Amygdala (tissue), 56 donors: ENCODE data around the gene PLEKHA6.

Source experiments
- DNase-seq, 56 donors: peaks; one replicate each; lab custom pipeline; 2025; lab: John Stamatoyannopoulos, UW

PLEKHA6 gene

DNA sequence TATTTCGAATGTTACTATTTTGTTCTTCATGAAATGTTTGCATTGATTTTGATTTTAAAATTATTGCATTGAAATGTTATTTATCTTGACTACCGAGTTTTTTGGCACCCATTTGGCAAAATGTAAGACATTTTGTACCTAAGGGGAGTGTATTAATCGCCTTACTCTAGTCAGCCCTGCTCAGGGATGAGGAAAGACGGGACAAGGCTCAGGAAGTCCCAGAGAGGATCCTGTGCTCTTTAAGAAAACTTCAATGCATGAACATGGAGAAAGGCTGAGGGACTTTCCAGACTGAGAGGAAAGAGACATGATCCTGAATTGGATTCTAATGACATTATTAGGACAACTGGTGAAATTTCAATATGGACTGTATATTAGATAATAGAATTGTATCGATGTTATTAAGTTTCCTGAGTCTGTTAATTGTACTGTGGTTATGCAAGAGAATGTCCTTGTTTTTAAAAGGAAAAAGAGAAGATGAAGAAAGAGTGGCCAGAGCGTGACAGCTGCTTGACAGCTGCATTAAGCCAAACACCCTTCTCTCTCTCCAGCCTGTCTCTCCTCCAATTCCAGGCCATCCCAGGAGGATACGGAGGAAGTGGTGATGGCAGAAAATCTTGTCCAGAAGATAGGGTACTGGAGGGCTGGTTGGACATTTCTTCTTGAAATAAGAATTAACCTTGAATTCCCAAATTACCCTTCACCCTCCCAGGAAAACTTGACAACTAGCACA lies 66.0 kb downstream of the PLEKHA6 start:
- DNase-seq = no peak

DNA sequence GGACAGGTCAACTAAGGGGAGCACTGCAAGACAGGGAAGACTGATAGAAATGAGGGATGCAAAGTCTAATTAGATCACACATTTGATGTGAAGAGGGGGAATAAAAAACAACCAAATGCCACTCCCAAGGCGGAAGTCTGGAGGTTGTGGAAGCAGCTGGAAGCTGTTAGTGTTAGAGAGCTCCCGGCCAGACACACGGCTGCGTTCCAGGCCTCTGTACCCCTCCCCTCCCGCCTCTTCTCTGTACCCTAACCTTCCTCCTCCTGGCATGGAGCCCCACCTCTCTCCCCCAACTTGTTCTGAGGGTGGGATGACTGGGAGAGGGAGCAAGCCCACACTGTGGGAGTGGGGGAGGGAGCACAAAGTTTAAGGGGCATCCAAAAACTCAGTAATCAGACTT lies 67.0 kb downstream of the PLEKHA6 start:
- no peak for DNase-seq

DNA sequence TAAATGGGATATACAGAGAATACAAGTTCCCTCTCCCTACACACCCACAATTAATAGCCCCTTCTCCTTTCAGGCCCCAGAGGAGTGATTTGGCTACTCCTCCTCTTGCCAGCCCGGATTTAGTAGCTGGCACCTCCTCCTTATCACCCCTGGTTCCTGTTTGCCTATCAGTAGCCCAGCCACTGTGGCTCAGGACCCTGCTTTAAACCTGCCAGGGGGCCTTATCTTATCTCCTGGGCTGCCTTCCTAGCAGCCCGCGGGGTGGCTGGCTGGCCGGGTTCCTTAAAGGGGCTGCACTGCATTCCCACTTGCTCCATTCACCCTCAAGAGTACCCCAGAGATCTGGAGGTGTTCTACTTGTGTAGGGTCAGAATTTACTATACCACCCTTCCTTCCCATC lies 70.4 kb downstream of the PLEKHA6 start:
- DNase-seq = no peak

DNA sequence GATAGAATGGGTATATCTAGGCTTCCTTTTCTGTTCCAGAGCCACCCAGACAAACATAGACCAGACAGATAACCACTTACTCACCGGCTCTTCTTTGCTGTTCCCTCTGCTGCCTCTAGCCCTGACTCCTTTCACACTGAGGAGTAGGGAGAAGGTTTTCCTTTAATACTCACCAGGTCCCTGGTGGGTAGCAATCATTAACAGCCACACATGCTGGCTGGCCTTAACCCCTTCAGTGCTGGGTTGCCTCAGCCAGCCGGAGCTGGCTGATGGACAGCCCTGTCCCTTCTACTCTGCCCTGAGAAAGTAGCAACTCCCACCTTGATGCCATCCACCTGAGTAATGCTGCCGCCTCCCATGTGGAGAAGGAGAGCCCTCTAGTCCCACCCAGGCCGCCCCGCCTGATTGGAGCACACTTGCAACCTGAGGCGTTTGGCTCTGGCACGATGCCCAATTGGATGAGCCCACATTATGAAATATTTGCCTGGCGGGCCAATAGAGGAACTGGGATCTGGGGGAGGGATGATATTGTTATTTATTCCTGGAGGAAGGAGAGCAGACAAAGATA lies 71.6 kb downstream of the PLEKHA6 start:
- no peak for DNase-seq

DNA sequence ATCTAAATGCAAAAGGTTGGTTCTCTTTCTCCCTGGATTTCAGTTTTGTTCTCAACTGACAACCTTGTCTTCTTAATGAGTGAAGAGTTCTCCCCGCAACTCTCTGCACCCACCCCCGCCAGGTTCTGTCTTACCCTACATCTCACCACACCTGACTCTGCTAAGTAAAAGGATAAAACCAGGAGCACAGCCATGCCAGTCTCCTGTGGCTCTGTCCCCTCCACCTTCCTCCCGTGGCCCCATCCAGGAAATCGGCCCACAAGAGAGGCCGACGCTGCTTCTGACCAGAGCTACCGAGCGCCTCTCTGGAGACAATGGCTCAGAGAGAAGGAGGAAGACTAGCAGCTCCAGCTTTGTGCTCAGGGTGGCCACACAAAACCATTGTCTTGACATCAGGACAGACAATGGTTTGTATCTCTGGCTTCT lies 72.2 kb downstream of the PLEKHA6 start:
- peak in 8 of 56 donors; percentile 20 to 43 (median 33) for DNase-seq

DNA sequence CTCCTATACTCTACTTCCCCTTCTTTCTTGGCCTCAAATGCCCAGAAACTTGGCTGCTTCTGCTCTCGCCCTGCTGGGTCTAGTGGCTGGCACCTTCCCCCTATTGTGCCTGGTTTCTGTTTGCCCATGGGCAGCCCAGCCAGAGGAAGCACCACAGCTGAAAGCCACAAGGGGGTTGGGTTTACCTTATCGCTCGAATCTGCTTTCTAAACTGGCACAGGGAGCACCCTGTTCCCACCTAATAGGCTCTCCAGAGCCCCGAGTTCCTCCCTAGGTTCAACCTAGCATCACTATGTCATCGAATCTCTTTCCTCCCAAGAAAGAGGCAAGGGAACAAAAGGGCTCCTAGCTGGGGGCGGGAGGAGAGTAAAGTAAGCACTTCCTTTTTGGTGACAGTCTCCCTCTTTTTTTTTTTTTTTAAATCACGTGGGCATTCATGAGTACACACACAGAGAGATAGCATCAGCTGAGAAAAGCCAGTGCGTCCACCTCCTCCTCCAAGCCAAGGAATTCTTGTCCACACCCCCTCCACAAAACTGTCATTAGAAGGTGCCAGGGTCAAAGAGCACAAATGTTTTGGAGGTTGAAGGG lies 72.8 kb downstream of the PLEKHA6 start:
- peak in 26 of 56 donors; percentile 22 to 70 (median 46) for DNase-seq

DNA sequence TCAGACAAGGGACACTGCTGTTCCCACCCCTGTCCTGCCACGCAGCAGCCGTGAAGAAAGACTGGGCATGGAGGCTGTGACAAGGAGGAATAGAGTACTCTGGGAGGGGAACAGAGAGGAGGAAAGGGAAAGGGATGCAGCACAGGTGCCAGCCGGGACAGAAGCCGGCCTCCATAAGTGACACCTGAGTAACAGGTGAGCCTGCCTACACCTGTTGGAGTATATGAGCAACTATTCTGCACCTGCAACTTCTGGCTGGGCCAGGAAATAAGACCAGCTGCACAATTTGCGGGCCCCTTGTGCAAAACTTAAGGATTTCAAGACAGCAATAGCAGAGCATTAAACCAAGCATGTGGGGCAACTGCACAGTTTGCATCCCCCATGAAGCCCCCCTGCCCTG lies 73.4 kb downstream of the PLEKHA6 start:
- DNase-seq = no peak

DNA sequence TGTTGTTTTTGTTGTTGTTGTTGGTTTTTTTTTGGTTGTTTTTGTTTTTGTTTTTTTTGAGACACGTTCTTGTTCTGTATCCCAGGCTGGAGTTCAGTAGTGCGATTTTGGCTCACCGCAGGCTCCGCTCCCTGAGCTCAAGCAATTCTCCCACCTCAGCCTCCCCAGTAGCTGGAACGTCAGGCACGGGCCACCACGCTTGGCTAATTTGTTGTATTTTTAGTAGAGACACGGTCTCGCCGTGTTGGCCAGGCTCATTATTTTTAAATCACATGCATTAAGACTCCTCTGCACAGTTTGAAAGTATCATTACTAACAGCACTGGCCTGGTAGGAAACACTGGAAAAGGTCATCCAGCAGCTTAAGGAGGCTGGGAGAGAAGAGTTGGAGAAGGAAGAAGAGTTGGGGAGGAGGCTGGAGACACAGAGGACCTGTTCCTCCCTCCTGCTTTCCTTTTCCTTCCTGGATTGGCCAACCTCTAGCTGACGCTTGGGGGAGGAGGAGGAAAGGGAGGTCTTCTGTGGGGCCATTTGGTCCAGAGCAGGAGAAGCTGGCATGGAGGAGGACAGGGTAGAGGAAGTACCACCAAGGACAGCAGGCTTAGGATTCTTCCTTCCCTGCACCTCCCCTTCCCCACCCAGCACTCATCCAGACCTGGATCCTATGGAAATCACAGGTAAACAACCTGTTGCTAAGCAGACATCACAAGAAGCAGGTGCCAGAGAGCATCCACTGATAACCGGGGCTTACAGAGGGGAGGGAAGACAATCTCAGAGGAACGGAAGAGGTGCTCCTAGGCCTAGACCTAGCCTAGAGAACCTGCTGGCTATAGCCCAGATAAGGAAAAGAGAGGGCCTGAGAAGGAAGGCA lies 74.1 kb downstream of the PLEKHA6 start:
- no peak for DNase-seq

DNA sequence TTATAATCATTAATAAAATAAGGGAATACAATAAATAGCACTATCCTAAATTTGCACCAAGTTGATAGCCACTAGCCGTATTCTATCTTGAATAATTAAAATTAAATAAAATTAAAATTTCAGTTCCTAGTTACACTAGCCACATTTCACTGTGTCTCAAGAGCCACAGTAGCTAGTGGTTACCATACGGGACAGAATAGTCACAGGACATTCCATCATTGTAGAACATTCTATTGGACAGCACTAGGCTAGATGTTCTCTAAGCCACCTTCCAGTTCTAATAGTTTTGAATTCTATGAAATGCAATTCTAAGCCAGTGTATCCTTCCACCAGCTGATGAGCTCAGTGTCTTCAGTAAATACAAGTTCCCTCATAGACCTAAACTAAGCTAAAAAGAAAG lies 74.8 kb downstream of the PLEKHA6 start:
- DNase-seq = no peak

DNA sequence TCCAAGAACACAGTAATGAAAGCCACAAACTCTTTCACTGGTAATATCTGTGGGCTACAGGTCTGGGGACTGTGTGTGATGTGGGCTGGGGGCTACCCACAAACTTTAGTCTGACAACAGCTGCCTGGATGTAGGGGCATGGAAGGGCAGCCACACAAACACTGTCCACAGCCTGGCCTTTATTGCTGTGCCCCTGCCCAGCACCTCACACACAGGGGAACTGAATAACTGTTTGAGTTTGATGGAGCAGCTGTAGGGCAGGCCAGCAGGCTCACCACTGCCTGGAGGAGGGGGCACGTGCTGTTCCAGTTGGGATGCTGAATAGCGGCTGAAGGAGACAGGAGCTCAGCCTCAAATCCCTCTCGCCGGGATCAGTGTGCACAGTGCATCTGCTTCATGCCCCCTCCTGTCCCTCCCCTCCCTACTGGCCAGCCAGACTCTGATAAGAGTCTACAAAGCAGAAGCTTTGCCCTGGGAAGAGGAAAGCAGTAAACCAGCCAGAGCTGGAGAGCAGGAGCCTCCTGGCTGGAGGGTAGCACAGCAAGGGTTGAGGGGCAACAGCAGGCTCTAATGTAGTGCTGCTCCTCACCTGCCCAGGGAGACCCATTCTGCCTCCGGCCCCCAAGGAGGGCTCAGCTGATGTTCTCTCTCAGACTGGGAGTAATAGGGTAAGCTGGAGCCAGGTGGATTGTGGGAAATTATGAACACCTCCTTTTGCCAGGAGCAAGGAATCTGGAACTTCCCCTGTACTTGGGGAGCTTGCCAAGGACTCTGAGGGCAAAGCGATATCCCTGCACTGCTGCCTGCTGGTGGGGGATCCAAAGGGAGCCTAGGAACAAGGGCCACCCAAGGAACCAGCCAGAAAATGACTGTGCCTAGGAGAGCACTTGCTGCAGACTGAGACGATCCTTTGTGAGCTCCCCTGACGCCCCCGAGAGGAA lies 75.7 kb downstream of the PLEKHA6 start:
- DNase-seq = no peak

DNA sequence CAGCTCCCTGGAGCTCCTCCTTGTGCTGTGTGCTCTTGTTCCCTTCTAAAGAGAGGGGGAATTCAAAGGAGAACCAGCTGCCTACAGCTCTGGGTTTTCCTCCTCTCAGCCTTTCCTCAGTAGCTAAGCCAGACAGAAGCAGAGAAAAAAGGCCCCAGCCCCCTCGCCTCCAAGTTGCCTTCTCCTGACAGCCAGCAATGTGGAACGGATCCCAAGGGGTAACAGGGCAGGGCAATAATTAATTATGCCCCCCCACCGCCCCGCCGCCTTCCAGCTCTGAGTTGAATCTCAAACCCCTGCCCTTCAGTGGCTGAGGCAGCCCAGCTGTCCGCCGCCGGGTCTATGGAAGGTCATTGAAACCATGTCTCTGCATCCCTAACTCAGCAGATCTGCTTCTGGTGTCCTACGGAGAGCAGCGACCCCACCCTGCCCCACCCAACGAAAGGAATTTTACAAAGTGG lies 76.9 kb downstream of the PLEKHA6 start:
- DNase-seq = peak in 17 of 56 donors; percentile 20 to 68 (median 46)

DNA sequence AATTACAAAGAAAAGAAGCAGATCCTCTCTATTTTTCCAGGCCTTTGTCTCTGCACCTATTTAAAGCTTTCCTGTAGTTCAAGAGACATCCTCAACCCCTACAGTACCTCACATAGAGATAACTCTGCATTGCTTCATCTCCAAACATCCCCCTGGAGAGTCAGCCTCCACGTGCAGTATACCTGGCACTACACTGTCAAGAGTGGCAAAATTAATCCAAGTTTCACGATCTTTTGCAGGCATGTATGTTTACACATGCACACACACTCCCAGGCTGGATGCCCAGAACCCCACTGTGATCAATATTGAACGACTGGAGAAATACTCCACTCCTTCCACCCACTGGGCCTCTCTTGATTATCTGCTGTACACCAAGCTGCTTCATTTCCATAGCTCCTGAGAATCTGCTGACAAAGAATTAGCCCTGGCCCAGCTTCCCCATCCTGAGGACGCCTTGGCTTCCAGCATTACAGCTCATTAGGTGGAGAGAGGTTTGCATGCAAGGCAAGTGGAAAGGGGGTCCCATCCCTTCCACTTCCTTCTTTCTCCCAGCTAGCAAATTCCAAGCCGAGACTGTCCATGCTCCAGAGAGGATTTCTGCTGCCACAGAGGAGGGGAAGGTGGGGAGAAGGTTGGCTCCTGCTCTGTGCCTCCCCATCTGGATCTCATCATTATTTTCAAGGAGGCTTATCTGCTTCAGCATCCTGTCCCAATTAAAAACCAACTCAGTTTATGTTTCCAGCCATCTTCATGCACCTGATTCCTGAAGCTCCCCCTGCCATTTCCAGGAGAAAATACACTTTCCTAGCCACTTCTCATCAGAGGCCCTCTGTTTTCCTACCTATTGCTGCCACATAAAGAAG lies 79.4 kb downstream of the PLEKHA6 start:
- DNase-seq = no peak

DNA sequence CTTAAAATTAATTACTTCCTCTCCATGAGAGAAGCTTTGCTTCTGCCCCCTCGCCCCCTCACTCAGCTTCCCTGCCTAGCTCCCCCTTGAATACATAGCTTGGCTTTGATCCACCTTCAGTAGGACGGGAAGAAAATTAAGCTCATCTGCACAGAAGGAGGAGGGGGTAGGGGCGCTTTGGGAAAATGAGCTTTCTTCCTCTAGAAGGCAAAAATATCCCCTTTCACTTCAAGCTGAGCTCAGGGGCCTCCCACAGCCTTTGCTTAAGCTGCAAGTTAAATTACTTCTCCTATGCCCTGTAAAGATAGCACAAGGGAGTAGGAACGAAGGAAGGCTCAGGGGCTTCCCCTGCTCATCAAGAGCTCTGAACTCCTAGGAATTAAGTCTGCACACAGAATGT lies 80.8 kb downstream of the PLEKHA6 start:
- DNase-seq = peak in 1 of 56 donors; percentile 34

DNA sequence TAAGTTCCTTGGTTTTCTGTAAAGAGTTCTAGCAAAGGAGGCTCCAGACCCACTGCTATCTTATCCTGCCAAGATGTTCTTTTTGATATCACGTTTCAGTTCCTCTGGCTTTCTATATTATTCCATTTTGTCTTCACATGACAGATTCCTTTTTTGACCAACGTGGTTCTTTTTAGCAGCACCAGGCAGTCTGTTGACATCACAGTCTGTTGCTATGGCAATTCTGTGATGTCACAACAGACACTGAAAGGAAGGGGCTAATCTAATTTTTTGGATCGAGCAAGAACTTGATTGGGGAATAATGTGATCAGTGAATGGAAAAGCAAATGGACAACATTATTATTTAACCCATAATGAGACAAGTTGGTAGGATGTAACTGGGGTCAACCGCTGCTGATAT lies 81.5 kb downstream of the PLEKHA6 start:
- DNase-seq = no peak

DNA sequence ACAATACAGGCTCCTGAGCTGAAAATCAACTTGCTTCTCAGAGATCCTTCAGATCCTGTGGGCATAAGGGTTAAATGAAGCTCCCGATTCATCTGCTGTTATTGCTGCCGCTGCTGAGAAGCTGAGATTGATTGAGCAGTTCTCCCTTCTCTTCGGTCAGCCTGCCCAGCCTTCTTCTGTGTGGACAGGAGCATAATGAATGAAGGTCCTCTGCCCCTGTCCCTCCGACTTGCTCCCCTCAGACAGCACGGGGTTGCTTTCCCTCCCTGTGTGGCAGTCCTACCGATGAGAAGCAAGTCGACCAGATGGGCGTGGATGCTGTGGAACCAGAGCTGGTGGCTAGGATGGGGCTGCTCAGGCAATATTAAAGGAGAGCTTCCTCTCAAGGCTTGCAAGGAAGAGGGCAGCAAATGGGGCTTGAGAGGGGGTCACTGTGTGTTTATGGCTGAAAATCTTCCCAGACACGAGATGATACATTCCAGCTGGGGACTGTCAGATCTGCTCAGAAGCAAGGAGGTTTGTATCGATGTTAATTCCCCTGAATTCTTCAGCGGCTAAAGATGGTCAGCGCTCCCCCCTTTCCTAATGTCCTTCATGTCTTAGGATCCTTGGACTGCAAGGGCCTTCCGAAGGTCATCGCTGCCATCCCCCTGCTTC lies 82.0 kb downstream of the PLEKHA6 start:
- DNase-seq = no peak

DNA sequence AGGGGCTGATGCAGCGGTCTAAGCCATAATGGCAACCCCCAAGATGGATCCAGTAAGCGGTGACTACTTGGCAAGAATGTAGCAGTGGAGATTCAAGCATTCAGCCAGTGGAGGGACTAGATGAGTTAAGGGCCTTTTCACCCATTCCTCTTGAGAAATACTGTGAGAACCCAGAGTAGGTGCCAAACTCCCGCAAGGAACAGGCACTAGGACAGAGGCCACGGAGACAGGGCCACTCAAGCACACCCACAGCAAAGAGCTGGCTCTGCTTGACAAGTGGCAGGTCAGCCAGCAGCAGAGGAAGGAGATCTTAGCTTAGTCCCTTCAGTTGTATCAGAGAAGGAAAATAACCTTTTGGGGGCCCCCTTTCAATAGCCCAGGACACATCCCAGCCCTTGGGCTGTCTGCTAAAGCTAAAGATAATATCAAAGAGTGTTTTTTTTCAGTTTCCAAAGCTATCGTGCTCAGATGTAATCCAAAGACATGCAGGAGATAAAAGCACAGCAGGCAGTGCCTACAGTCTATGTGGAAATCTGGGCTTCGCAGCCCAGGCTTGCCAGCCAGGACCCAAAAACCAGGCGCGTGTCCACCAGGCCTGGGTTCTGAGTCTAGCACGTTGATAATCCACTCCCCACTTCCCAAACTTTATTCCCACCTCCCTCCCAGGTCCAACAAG lies 83.9 kb downstream of the PLEKHA6 start:
- peak in 2 of 56 donors; percentile 26 to 31 for DNase-seq

DNA sequence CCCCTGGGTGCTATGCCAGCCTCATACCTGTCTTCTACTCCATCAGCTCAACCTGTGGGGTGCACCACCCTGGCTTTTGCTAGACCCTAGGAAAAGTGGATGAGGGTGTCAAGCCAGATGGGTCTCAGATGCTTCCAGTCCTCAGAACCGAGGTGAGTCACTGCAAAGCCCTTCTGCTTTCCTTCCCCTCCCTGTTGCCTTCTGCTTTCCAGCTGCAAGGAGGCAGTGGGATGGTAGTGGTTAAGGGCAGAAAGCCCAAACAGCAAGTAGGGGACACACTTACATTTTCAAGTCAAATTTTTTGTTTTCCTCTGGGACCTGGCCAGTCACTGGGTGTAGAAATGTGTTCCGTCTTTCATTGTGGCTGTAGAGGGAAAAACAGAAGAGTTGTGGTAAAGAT lies 85.3 kb downstream of the PLEKHA6 start:
- DNase-seq = no peak

DNA sequence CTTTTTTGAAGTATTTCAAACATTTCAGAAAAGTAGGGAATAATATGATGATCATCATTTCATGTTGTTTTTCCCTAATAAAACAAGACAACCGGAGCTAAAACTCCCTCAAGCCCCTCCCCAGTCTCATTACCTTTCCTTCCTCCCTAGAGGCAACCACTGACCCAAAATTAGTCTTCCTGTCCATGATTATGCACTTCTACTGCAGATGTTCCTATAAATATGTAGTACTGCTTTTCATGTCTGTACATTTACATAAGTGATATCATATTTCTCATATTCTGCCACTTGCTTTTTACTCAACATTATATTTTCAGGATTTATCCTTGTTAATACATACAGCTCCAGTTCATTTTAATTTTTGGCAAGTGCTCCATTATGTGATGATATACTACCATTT lies 87.2 kb downstream of the PLEKHA6 start:
- no peak for DNase-seq
